GM19240 (cell line): Measurements from ENCODE around the gene MEI1.
A peak's percentile ranks its signal among the peaks of the same experiment; 100 is the strongest.
"Not testable (repeated sequence)": the region's sequence is repeated elsewhere in the genome, so short reads cannot be mapped to it uniquely, and the experiment has no call there.

ENCODE experiments used
- DNase-seq: peaks from one replicate; pipeline ENCODE4 v3.0.0; 2011; ENCODE audit warnings: low spot score; ENCODE audit not compliant: insufficient read length

Gene MEI1

DNA sequence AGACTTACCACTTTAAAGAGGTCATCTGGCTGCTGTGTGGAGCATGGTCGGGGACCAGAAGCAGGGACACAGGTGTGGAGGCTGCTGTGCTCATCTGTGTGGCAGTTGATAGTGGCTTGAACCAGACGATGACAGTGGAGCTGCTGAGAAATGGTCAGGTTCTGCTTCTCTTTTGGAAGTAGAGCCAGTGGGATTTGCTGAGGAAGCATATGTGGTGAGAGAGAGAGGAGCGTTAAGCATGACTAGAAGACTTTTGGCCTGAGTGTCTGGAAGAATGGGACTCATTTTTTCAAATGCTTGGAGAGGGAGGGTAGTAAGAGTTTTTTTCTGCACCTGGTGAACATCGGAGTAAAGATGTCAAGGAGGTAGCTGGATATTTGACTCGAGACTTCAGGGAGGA, 121.1 kb downstream of the MEI1 start:
- no peak for DNase-seq

DNA sequence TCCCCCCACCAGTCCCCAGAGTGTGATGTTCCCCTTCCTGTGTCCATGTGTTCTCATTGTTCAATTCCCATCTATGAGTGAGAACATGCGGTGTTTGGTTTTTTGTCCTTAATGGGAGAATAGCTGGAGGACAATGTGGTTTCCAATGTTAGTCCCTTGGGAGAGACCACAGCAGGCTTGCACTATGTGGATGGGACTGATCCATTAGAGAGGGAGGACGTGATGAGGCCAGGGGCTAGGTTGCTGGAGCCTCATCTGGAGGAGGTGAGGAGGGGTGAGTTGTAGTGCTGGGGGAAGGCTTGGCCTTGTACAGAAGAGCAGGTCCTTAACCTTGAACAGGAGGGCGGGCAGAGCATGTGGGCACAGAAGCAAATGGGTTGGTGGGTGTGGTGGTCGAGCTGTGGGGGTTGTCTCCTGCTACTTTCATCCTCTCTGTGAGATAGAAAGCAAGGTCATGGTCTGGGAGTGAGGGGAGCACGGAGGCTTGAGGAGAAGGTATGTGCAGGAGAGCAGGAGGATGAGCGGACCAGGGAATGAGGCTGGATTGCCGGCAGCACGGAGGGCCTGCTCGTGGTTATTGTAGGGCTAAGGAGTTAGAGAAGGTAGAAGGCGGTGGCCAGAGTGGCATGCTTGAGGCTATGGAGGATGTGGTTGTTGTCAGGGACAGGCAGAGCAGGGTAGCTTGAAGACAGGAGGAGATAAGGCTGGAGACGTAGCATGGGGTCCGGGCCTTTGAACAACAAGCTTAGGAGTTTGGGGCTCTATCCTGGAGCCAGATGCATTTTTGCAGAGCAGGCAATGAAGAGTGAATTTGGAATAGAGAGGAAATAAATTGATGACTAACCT, 122.4 kb downstream of the MEI1 start:
- no peak for DNase-seq

DNA sequence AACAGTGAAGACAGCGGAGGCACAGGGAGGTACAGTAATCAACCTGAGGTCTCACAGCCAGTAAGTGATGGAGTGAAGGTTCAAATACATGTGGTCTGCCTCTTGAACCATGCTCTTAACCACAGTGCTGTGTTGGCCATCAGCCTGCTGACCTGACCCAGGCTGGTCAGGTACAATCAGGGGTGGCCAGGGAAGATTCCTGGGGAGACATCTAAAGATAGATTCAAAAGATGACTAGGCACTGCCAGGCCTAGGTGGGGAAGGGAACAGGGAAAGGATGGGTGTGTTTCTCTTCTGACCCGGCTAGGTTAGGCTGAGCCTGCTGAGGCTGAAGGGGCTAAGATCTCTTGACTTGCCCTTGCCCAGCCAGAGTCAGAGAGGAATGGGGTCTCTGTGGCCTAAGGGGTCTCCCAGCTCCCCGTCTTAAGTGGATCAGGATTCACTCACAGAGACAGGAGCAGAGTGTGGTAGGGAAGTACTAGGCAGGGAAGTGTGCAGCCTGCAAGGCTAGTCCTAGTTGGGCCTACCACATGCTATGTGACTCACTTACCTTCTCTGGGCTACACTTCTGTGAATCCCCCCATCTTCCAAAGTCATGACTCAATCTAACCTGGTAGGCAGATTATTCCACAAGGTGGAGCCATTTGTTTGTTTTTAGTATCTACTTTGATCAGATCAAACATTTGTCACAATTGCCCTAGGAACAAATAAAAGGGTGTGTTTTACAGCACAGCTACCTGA, 123.2 kb downstream of the MEI1 start:
- peak; percentile 25 for DNase-seq

DNA sequence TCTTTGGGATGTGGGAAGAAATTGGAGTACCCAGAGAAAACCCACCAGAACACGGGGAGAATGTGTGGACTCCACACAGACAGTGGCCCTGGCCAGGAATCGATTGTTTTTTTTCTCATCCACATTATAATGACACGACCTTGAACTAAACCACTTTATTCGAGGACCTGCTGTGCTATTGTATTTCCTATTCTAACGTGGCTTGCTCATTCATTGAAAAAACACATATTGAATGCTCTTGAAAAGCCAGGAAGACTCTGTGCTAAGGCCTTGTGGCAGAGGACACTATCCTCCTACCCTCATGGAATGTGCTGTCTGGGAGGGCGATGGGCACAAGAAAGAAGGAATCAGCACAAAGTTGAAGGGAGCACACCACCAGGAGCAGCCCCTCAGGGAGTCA, 124.5 kb downstream of the MEI1 start:
- DNase-seq: no peak

DNA sequence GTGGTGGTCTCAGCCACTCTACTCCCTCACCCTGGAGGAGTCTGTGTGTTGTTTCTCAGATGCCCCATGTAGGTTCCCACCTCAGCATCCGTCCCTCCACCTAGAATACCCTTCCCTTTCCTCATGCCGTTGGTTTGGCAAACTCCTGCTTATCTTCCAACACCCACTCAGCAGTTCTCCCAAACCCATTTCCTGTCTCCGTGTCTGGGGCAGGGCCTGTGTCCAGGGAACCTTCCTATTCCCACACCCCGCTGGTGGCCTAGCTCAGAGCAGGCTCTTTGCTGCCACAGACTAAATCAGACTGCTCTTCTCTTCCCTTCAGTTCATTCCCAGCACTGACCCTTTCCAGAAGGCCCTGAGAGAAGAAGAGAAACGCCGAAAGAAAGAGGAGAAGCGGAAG, 126.1 kb downstream of the MEI1 start:
- no peak for DNase-seq

DNA sequence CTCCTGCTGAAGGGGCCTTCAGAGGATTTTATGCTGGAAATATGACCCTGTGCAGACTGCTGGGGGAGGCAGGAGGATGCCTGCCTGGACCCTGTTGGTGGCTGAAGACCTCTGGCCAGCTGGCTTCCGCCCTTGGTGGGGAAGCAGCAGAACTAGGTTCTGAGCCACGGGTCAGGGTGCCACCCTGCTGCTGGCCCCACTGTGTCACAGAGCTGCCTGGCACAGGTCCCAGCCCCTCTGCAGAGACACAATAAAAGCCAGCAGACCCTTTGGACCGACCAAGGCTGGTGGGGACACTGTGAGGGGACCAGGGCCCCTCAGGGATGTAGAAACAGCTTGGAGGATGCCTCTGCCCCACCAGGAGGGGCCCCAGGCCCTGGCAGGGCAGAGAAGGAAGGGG, 126.7 kb downstream of the MEI1 start:
- no peak for DNase-seq

DNA sequence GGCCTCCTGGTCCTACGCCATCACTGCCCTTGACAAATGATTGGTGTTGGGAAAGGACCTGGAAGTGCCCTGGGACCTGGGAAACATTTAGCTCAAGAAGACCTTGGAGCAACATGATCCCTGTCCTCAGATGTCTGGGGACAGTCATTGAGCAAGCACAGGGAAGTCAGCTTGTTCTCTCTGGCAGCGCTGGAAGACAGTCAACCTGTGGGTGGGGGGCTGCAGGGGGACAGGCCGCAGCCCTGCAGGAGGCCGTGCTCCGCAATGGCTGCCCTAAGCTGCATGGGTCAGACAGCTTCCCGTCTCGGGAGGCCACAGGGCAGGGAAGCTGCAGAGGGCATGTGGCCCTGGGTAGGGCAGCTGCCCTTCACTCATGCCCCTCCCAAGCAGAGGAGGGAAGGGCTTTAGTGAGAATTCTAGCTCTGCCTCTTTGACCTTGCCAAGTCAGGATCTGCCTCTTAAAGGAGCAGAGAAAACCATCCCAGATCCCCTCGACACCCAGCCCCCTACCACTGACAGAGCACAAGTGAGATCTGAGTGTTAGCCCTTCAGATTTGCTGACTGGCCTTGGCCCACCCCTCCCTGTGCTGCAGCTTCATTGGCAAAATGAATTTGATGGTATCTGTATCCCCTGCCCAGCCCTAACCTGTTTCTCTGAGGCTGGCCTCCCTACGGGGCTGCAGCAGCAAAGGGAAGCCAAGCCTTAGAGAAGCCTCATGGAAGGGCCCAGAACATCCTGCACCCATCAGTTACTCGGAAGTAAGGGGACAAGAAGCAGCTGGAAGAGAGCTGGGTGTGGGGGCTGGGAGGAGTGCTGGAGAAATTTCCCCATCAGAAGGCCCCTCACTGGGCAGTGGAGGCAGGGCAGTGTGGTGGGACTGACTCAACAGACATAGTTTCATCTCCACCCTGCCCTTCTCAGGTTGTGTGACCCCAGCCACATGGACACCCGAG, 127.4 kb downstream of the MEI1 start:
- DNase-seq: no peak

DNA sequence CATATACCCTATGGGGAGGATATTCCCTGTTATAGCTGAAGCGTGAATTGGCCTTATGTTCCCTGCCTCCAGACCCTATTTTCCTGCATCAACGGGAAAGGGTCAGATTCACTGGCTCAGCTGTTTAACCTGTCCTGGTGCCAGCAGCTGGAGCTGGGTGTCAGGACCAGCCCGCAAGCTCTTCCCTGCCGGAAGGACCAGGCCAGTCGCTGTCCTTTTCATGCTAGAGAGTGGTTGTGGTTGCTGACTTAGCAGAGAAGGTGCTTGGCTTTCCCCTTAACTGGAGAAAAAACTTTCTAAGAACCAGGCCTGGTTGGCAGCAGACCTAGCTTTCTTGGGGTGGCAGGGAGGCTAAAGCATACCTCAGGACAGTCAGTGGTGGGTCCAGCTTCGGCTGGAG, 128.4 kb downstream of the MEI1 start:
- DNase-seq: no peak

DNA sequence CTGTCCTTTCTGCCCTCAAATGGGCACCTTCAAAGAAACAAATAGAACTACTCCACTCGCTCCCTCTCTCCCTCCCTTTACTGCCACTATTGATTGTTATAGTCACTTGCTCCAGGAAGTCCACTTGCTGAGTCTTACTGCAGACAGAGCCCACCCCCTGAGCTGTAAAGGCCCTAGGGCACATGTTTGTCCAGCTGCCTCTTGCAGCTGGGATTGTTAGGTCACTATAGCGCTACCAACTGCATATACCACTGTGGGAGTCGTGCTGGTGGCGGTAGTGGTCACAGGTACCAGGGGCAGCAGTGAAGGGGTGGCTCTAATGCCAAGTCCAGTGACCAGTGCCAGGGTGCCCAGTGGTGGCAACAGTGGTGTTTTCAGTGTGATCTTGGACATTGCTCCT, 129.2 kb downstream of the MEI1 start:
- DNase-seq: no peak

DNA sequence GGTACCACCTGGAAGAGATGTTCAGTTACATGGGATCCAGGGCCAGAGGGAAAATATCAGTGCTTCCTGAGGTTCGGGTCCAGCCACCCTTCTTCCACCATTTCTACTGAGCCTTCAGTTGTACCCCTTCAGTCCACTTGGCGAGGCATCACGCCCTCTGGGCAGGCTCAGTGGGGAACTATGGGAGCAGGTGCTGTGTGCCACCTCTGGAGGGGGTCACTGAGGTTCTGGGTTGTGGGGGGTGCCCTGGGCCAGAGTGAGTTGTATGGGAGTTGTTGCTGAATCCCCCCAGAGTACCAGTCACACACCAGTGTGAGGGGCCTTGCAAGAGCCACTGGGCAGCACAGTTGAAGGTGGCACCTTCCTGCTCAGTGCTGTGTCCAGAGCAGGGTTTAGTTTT, 130.9 kb downstream of the MEI1 start:
- DNase-seq: no peak

DNA sequence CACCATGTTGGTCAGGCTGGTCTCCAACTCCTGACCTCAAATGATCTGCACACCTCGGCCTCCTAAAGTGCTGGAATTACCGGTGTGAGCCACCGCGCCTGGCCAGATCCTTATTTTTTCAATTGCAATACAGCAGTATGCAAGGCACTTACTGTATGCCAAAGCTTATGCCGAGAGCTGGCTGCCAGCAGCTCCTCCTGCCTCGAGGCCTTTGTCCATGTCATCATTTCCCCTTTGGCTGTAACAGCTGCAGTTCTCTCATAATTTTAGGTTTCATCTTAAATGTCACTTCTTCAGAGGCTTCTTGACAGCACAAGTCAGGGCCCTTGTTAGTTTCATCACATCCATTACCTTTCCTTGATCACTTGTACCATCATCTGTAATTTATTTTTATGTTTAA, 132.1 kb downstream of the MEI1 start:
- DNase-seq: no peak

DNA sequence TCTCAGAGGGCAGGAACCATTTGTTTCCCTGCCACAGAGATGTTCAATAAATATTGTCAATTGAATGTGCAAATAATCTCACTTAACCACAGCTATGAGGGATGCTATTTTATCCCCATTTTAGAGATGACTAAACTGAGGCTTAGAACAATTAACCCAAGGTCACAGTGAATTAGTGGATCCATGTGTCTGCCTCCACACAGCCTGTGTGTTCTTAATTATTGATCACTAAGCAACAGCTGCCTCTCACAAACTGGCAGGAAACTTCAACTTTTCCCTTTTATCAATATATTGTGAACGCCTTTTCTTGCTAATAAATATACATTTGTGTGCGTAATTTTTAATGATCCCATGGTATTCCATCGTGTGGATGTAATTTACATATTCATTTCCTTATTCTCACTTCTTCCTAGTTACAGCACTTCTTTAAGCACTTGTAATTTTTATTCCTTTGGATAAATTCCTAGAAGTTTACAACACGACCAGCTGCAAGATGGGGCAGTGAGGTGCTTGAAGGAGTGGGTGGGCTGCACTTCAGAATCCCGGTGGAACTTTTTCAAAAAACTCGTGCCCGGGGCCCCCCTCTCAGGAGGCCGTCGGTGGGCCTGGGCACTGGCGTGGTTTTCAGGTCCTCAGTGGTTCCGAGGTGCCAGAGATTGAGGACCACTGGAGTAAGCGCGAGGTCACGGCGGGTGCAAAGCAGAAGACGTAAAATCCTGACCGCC, 132.7 kb downstream of the MEI1 start:
- DNase-seq: no peak

DNA sequence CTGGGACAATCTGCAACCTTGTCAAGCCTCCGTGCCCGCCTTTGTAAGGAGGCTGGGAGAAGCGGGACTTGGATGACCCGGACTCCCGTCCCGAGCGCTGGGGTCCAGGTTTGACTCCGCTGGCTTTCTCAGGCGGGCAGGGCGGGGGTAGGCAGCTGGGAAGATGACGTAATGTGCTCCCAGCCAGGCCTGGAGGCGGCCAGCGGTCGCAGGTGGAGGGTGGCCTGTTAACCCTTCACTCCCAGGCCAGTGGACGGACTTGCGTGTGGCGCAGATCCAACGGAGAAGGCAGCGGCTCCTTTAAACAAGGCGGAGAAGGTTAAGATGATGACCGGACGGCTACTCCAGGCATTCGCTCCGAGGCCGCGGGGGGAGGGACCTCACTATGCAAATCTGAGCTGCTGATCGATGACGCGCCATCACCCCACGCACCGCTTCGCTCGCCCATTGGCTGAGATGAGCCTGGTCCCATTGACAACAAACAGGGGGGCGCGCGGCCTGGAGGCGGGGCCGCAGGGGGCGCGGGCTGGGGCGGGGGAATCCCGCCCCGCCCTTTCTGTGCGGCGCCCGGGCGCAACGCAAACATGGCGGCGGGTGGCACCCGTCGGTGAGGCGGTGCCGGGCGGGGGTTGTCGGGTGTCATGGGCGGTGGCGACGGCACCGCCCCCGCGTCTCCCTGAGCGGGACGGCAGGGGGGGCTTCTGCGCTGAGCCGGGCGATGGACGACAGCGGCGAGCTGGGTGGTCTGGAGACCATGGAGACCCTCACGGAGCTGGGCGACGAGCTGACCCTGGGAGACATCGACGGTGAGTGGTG, 133.5 kb downstream of the MEI1 start, which contains the start of gene SREBF2:
Gene SREBF2, plus strand, starts transcription at position 553 of the 816 bp plus-strand sequence. Its CDS starts 166 bp downstream, at position 719.
- DNase-seq: peak; percentile 94

DNA sequence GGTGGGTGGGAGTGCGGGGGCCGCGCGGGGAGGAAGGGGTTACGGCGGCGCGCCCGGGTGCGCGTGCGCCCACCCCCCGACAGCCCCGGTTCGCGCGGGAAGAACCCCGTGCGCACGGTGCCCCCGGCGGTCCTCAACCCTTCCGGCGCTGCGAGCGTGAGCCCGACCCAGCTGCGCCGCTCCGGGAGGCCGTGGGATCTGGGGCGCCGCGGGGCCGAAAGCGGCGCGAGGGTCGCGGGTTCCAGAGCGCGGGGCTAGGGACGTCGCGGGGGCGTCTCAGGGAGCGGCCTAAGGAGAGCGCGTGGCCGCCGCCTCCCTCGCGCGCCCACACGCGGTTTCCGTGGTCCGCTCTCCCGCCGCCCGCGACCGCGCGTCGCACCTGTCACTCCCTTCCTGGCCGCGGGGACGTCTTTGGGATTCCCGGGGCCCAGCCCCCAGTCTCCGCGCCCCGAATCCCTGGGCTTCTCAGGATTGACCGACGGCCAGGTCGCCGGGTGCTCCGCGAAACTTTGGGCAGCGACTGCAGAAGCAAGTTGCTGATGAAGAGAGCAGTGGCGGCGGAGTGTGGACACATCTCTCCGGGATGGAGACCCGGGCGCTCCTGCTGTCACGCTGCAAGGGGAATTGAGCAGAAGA, 134.2 kb downstream of the MEI1 start:
- DNase-seq: no peak

DNA sequence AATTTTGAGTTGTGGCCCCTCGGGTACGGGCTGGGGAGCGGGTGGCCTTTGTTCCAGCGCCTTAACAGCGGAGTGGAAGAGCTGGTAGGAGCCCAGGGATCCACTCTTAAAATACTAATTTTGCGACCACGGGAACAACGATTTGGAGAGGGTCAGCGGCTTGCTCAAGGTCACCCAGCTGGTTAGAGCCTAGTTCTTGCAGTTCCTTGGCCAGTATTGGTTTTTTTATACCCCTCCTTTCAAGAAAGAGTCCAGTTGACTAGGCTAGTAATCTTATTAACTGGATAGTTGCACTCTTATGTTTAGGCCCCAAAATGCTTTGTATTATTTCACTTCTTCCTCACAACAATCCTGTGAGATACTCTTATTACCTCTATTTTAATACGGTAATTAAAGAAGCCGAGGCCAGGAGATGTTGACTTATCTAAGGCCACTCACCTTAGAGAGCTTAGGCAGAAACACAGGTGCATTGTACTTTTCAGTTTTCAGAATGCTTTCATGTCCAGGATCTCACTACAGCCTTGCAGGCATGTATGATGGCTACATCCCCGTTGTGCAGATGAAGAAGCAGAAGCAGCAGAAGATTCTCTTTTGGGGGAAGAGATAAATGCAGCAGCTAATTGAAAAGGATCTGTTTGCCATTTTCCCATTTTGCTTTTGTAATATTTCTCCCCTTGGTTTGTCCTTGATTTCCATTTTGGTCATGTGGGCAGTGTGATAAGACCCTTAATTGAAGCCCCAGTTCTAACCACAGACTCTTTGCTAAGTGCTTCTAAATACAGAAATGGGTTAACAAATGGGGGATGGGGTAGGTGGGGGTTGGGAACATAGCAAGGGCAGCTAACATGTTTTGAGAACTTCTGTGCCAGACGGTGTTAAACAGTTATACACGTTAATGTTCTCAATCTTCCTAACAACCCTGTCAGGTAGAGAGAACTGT, 135.0 kb downstream of the MEI1 start:
- no peak for DNase-seq

DNA sequence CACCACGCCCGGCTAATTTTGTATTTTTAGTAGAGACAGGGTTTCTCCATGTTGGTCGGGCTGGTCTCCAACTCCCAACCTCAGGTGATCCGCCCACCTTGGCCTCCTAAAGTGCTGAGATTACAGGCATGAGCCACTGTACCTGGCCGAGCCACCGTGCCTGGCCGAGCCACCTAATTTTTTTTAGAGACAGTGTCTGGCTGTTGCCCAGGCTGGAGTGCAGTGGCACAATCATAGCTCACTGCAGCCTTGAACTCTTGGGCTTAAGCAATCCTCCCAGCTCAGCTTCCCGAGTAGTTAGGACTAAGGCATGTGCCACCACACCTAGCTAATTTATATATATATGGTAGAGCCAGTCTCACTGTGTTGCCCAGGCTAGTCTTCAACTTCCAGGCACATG, 136.2 kb downstream of the MEI1 start:
- DNase-seq: not testable (repeated sequence)

DNA sequence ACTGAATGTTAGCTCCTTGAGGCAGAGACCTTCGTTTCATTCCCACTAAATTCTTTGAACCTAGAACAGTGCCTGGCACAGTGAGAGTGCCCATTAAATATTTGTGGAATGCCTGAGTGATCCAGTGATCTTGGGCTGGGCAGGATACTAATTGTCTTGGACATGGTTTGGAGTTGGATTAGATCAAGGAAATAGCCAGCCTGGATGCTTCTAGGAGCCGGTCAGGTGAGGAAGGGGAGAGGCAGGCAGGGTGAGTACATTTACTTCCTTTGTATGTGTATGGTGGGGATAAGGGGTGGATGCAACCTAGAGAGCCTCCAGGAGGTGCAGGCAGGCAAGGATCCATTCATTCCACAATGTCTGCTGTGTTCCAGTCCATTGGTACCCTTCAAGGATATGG, 137.2 kb downstream of the MEI1 start:
- DNase-seq: no peak

DNA sequence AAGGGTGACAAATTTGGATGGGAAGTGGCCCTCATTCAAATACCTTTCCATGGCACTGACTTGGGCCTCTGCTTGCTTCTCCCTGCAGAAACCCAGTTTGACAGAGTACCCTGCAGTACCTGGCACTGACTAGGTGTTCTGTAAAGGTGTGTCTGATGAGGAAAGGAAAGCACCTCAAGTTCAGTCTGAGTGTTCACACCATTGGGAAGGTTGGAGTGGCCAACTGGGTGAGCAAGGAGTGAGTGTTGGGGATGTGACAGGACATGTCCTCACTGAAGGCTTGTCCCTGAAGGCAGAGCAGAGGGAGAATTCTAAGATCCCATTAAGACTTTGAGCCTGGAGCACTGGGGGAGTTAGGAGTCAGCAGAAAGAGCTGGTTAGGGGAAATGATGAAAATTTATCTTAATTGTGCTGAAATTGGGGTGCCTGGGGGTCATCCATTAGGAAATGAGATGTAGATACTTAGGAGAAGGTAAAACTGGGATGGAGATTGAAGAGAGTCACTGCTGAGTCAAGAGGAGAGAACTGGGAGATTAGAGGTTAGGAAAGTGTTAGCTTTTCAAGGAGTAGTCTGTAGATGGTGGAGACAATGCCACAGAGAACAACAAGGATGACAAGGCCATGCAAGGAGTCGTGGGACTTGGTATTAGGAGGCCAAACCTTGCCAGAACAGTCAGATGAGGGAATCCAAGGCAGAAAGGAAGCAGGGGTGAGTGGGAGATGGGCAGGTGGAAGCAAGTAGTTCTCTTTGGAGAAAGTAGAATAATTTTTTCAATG, 139.7 kb downstream of the MEI1 start:
- no peak for DNase-seq
